RKO (cell line): ENCODE results near the gene HORMAD2.
A peak's percentile ranks its signal among the peaks of the same experiment; 100 is the strongest.
"Not testable (repeated sequence)": the region's sequence is repeated elsewhere in the genome, so short reads cannot be mapped to it uniquely, and the experiment has no call there.

ENCODE experiments used
- DNase-seq: peaks from one replicate; pipeline ENCODE4 v3.0.0-alpha.2; 2016; ENCODE audit warnings: low spot score

The HORMAD2 gene

GRCh38 chr22:30057375-30057774, 22.9 kb upstream of the HORMAD2 start:
- DNase-seq: no peak

- DNase-seq: not testable (repeated sequence)
Observed at GRCh38 chr22:30059346-30060020, 20.8 kb upstream of the HORMAD2 start.

GRCh38 chr22:30061094-30061493, 19.2 kb upstream of the HORMAD2 start:
- DNase-seq: not testable (repeated sequence)

GRCh38 chr22:30062259-30062658, 18.0 kb upstream of the HORMAD2 start:
- no peak for DNase-seq

GRCh38 chr22:30062950-30063349, 17.3 kb upstream of the HORMAD2 start:
- DNase-seq: no peak

GRCh38 chr22:30064172-30064571, 16.1 kb upstream of the HORMAD2 start:
- DNase-seq: no peak

- DNase-seq: no peak
Observed at GRCh38 chr22:30073743-30074142, 6.5 kb upstream of the HORMAD2 start.

GRCh38 chr22:30074147-30074546, 6.1 kb upstream of the HORMAD2 start:
- DNase-seq: no peak

GRCh38 chr22:30074994-30075393, 5.3 kb upstream of the HORMAD2 start:
- DNase-seq: no peak

GRCh38 chr22:30077279-30077880, 2.9 kb upstream of the HORMAD2 start:
- no peak for DNase-seq

GRCh38 chr22:30078320-30079311, 1.6 kb upstream of the HORMAD2 start:
- DNase-seq: no peak

GRCh38 chr22:30080805-30081204, 541 bp downstream of the HORMAD2 start:
- DNase-seq: no peak

GRCh38 chr22:30086496-30086895, 6.2 kb downstream of the HORMAD2 start:
- DNase-seq: no peak

GRCh38 chr22:30087037-30087436, 6.8 kb downstream of the HORMAD2 start:
- DNase-seq: peak; percentile 49

GRCh38 chr22:30087611-30088010, 7.3 kb downstream of the HORMAD2 start:
- DNase-seq: no peak

GRCh38 chr22:30088468-30088867, 8.2 kb downstream of the HORMAD2 start:
- DNase-seq: no peak

GRCh38 chr22:30089655-30089974, 9.4 kb downstream of the HORMAD2 start:
- no peak for DNase-seq

- DNase-seq: no peak
Observed at GRCh38 chr22:30092686-30093085, 12.4 kb downstream of the HORMAD2 start.

GRCh38 chr22:30094804-30095203, 14.5 kb downstream of the HORMAD2 start:
- DNase-seq: no peak

- no peak for DNase-seq
Observed at GRCh38 chr22:30097861-30098260, 17.6 kb downstream of the HORMAD2 start.

GRCh38 chr22:30100770-30101169, 20.5 kb downstream of the HORMAD2 start:
- not testable (repeated sequence) for DNase-seq

- DNase-seq: no peak
Observed at GRCh38 chr22:30104501-30105156, 24.4 kb downstream of the HORMAD2 start.
